Adrenal gland (tissue), 12 donors: ENCODE results near the gene THG1L. TPM values are rescaled to one million over a fixed set of nuclear protein-coding genes. Genes with fewer than 3 reads are reported as not detected.

ENCODE experiments used
- DNase-seq, 7 donors: peaks; one replicate each; pipeline ENCODE4 v3.0.0-alpha.2; 2019 to 2020
- H3K27ac ChIP-seq, 5 donors: fragments of 200-600 bp; sonication (generic) in 4 of 5; 1 replicate in 3 of 5; 2 replicates in 2 of 5; pipeline versions ENCODE4 v1.5.1 to v1.8.0; 2016 to 2020; ENCODE audit warnings: mild to moderate bottlenecking in 1 of 5
- H3K27me3 ChIP-seq: fragments of 200-600 bp; 2 replicates; pipeline ENCODE4 v1.8.0; 2021
- H3K36me3 ChIP-seq, 2 donors: fragments of 200-600 bp; replicated peaks in 1 of 2; 1 replicate in 1 of 2; 2 replicates in 1 of 2; pipeline versions ENCODE4 v1.5.1 to v1.8.0; 2018 to 2022
- H3K4me1 ChIP-seq, 2 donors: fragments of 200-600 bp; replicated peaks in 1 of 2; 1 replicate in 1 of 2; 2 replicates in 1 of 2; pipeline versions ENCODE4 v1.5.1 to v1.8.0; 2018 to 2021
- H3K4me3 ChIP-seq, 4 donors: fragments of 200-600 bp; sonication (generic) in 3 of 4; one replicate each; pipeline ENCODE4 v1.5.1; 2016 to 2018
- H3K9me3 ChIP-seq, 3 donors: fragments of 200-600 bp; sonication (generic) in 1 of 3; replicated peaks in 1 of 3; 1 replicate in 2 of 3; 2 replicates in 1 of 3; pipeline versions ENCODE4 v1.5.1 to v1.8.0; 2016 to 2021
- POLR2A ChIP-seq, 2 donors: fragments of 450-650 bp; IDR thresholded peaks; one replicate each; pipeline ENCODE4 v1.6.1; 2017; ENCODE audit warnings: antibody characterized with exemption in 2 of 2, mild to moderate bottlenecking in 2 of 2, moderate library complexity in 1 of 2
- WGBS, 4 donors: extraction: QIAGEN DNeasy Blood & Tissue Kit in 2 of 4; methylation state at CpG; one replicate each; pipeline versions ENCODE4 v1.1.5 to v1.1.7; 2013 to 2017; 5-methylcytosine and 5-hydroxymethylcytosine counted together
- intact Hi-C, 2 donors: fragments of 100-400 bp; cut with DNase I; formaldehyde crosslinking; loops; one replicate each; pipeline versions ENCODE4 v1.14.1 to v1.15.0; 2022 to 2023
- polyA plus RNA-seq, 3 donors: library from polyadenylated mRNA; stranded (reverse); fragments of 200-250 nt in 2 of 3; fragments of 350-450 nt in 1 of 3; fragmentation: Illumina TruSeq in 1 of 3; extraction: RNeasy Lipid Tissue Mini Kit (QIAGEN cat#74804) in 1 of 3; gene quantifications; one replicate each; pipeline ENCODE4 v1.2.3, GENCODE V29; 2013 to 2014
- total RNA-seq, 9 donors: library from RNA; depleted of rRNA in 4 of 9; stranded (reverse); fragments of >200 nt in 4 of 9; fragments of 120-200 nt in 1 of 9; fragmentation: NEBNext Ultra II Directional in 1 of 9; extraction: Animal tissue kit (Norgen Biotek cat#: 25700) in 1 of 9; gene quantifications; one replicate each; pipeline versions ENCODE4 v1.1.0 to v1.2.4, GENCODE V29; 2013 to 2023
- TF ChIP-seq, protein P1 (sequence below), 6 experiments: fragments of 450-650 bp in 4 of 6; fragments of 200-600 bp in 2 of 6; sonication (generic) in 1 of 6; IDR thresholded peaks; 1 replicate in 5 of 6; 2 replicates in 1 of 6; pipeline versions ENCODE4 v1.5.1 to v1.8.0; 2016 to 2021; ENCODE audit warnings: antibody characterized with exemption in 6 of 6, mild to moderate bottlenecking in 2 of 6, moderate library complexity in 1 of 6
- donor health status: healthy with polysubstance abuse.
- donor health status: Bipolar disorder and iron deficiency.
- donor health status: DM: yes; HTN: yes; CAD: no.
- donor health status: DM: no; HTN: no; CAD: no.
- donor health status: DM: no; HTN: no; CAD: no.
- donor health status: DM: yes; HTN: yes; CAD: no.

Gene THG1L
- total and polyA plus RNA-seq, 12 donors = 8.7 to 27.0 (median 16.8) TPM

DNA sequence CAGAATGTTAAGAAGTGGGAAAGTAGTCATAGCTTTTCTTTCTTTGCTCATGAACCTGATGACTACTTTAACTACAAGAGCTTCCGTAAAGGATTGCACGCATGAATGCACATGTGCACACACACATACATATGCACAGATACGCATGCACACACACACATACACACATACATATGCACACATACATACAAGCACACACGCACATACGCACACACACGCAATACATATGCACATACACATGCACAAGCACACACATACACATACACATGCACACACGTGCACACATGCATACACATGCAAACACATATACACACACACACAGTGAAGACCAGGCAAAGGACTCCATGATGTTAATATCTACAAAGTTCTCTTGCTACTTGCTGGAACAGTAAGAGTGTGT lies 35.2 kb downstream of the THG1L start:
- no peaks in the 10 kb centered on the region for H3K9me3 ChIP-seq
- intact Hi-C loops = no loop called here
- 90 to 95% (median 91%) methylated on average over 7 of the region's 7 CpGs for WGBS, 4 donors
- TF ChIP-seq POLR2A (IDR thresholded peaks at IDR 0.05) = no peak
- TF ChIP-seq, protein P1, sequence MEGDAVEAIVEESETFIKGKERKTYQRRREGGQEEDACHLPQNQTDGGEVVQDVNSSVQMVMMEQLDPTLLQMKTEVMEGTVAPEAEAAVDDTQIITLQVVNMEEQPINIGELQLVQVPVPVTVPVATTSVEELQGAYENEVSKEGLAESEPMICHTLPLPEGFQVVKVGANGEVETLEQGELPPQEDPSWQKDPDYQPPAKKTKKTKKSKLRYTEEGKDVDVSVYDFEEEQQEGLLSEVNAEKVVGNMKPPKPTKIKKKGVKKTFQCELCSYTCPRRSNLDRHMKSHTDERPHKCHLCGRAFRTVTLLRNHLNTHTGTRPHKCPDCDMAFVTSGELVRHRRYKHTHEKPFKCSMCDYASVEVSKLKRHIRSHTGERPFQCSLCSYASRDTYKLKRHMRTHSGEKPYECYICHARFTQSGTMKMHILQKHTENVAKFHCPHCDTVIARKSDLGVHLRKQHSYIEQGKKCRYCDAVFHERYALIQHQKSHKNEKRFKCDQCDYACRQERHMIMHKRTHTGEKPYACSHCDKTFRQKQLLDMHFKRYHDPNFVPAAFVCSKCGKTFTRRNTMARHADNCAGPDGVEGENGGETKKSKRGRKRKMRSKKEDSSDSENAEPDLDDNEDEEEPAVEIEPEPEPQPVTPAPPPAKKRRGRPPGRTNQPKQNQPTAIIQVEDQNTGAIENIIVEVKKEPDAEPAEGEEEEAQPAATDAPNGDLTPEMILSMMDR (IDR thresholded peaks at IDR 0.05) = no peak
- H3K27me3 ChIP-seq = no peaks in the 10 kb centered on the region
- no peaks in the 10 kb centered on the region for H3K36me3 ChIP-seq
- DNase-seq = no peak
- H3K27ac ChIP-seq = no peak overlapping the region
- no peak overlapping the region for H3K4me3 ChIP-seq
- peaks cover 0 to 6% of the 10 kb centered on the region in 2 donors for H3K4me1 ChIP-seq

DNA sequence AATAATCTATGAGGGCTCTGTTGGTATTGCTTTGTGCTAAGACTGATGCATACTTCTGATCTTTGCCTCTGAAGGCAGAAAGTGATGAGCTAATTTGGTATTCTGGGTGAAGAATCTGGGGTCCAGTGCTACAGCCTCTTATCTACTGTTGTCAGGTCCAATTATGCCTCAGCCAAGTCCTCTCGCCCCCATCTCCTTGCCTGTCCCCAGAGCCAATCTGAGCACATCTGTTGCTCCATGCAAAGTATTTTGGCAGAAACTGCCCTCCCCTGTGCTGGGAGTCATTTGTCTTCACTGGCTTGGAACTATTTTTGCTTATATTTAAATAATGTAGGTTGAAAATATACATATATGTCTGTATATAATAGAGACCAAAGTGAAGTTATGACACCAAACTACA lies 35.7 kb downstream of the THG1L start:
- intact Hi-C loops = no loop called here
- TF ChIP-seq, protein P1 (IDR thresholded peaks at IDR 0.05) = no peak
- TF ChIP-seq POLR2A (IDR thresholded peaks at IDR 0.05) = no peak
- Histone ChIP-seq H3K36me3 (no peaks in the 10 kb centered on the region), H3K4me1 (peaks cover 0 to 4% of the 10 kb centered on the region in 2 donors), H3K9me3 (no peaks in the 10 kb centered on the region), H3K4me3 (no peak overlapping the region), H3K27ac (no peak overlapping the region), H3K27me3 (no peaks in the 10 kb centered on the region)
- WGBS, 4 donors = 58 to 70% (median 69%) methylated on average over 1 of the region's 1 CpG
- DNase-seq = no peak

DNA sequence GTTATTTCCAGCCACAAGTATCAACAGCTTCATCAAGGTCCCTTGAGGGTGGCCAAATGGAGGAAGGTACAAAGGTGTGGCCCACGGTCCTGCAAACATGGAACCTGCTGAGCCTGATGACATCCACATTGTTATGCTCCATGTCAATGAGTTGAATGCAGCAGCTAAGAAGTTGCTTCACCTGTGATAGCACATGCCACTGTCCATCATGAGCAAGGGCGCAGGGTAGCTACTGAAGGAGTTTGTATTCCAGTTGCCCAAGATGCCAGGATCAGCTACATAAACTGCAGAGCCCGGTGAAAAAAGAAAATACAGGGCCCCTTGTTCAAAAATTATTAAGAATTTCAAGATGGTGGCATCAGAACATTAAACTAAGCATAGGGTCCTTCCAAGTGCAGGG lies 36.5 kb downstream of the THG1L start:
- no peaks in the 10 kb centered on the region for H3K27me3 ChIP-seq
- no peak overlapping the region for H3K4me3 ChIP-seq
- no peak for DNase-seq
- H3K9me3 ChIP-seq = no peaks in the 10 kb centered on the region
- intact Hi-C loops = no loop called here
- 76 to 100% (median 87%) methylated on average over 2 to 3 of the region's 3 CpGs for WGBS, 4 donors
- H3K36me3 ChIP-seq = no peaks in the 10 kb centered on the region
- TF ChIP-seq, protein P1 (IDR thresholded peaks at IDR 0.05) = no peak
- TF ChIP-seq POLR2A (IDR thresholded peaks at IDR 0.05) = no peak
- H3K27ac ChIP-seq = no peak overlapping the region
- no peaks in the 10 kb centered on the region for H3K4me1 ChIP-seq

DNA sequence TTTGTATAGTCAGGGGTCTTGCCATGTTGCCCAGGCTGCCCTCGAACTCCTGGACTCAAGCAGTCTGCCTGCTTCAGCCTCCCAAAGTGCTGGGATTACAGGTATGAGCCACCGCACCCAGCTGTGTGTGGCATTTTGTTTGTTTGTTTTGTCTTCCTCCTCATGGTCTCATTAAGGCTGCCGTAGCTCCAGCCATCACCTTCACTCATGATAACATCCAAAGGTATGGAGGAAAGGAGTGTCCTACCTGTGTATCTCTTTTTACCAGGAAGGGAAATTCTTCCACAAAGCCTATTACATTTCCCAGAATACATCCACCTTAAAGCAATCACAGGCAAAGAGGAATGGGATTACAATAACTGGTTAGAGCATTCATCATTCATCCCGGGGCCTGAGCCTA lies 39.4 kb downstream of the THG1L start:
- Histone ChIP-seq H3K36me3 (no peaks in the 10 kb centered on the region), H3K4me1 (no peaks in the 10 kb centered on the region), H3K9me3 (no peaks in the 10 kb centered on the region), H3K4me3 (no peak overlapping the region), H3K27ac (no peak overlapping the region), H3K27me3 (no peaks in the 10 kb centered on the region)
- DNase-seq = no peak
- TF ChIP-seq, protein P1 (IDR thresholded peaks at IDR 0.05) = no peak
- TF ChIP-seq POLR2A (IDR thresholded peaks at IDR 0.05) = no peak
- 87 to 93% (median 89%) methylated on average over 4 of the region's 4 CpGs for WGBS, 4 donors
- intact Hi-C loops = no loop called here
